GM18526 (cell line): ENCODE measurements around the gene GALNTL6.

Experiments used
- POLR2A ChIP-seq: IDR thresholded peaks from 3 replicates; pipeline ENCODE4 v1.6.1; 2011; ENCODE audit not compliant: insufficient read length; ENCODE audit errors: extremely low read depth

The GALNTL6 gene

DNA sequence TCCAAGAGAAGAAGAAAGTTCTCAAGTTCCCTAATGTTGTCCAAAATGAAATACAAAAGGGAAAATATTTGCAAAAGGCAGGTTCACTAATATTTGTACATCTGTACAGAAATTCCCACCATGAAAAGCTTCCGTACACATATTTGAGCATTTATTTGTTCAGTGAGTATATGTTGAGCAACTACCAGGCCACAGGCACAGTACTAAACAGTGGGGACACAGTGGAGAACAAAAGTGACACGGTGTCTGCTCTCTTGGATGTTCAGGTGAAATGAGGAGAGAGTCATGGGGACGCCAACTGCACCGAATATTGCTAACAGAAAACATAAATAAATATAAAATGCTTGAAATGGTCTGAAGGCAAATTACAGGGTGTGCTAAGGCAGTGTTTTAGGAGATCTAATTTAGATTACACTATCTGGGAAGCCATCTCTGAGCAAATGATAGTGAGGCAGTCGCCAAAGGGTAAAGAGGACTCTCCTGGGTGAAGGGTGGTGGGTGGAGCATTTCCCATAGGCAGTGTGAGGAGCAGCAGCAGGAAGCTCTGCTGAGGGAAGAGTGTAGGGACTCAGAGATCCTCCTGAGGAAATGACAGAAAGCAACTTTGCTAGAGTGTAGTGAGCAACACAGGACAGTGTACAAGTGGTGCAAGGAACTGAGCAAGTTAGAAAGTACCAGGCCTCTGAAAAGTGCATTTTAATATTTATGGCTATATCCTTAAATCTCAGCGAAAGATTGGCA, 375.2 kb downstream of the GALNTL6 start:
- no peak for TF ChIP-seq POLR2A

DNA sequence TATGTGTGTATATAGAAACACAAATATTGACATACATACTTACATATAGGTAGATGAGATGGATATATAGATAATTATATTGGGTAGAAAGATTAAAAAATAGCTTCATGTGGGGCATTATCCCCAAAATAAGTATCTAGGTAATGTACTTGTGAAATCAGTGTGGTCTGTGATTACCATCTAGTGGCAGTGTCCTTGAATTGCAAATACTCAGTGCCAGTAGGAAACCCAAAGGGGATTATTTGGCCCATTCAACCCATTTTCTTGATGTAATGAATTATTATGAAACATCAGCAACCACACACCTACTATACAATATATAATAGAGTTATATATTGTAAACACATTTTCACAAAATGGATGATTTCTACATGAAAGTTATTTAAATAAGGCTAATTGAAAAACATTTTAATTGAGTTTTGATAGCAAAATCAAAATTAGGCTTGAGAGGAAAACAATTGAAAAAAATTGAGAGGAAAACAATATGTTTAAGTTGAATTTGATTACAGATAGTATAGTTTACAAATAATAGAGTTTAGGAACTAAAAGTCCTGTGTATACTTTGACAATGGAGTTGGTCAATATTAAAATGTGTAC, 389.4 kb downstream of the GALNTL6 start:
- TF ChIP-seq POLR2A = no peak

DNA sequence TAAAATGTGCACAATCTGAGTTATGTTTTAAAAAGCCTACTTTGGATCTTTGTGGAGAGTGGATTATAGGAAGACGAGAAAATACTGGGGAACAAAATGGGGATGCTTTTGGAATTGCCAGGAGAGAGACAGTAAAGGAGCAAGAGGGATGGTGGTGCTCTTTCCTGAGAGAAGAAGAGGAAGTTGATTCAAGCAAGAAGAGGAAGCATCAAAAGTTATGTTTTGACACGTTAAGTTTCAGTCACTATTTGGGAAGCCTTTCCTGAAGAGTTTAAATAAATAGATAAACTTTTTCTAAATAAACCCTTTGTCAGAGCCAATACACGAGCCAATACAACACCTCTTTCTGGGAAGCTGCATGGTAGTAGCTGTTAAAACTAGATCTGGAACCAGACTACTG, 394.1 kb downstream of the GALNTL6 start:
- TF ChIP-seq POLR2A = no peak

DNA sequence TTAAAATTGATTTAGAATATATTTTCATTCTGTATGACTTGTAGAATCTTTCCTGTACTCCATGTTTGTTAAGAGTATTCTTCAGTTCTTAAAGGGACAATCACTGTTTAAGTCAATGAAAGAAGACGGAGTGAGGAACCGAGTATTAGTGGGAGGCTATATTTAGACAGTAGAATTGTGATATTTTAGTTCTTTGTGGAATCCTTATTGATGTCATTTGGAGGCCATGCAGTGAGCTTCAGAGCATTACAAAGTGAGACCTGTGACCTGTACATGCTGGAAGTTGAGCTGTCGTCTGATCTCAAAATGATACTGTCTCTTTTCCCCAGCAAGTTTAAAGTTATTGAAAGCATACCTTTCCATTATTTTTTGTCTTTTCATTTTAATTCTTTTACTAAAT, 394.7 kb downstream of the GALNTL6 start:
- no peak for TF ChIP-seq POLR2A

DNA sequence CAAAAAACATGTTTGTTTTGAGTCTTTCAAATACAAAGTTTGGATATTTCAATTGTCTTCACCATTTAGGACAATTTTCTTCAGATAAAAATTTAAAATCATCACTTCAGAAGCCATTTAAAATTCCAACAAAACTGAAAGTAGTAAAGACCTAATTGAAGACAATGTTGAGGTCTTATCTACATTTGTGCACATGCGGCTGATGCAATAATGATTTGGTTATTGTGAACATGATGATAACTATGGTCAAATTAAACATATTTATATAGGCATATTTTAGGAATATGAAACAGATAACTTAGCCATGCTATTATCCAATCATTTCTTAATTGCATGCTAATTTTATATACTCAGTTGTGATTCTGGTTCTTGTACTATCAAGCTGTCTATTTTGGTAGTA, 407.5 kb downstream of the GALNTL6 start:
- no peak for TF ChIP-seq POLR2A

DNA sequence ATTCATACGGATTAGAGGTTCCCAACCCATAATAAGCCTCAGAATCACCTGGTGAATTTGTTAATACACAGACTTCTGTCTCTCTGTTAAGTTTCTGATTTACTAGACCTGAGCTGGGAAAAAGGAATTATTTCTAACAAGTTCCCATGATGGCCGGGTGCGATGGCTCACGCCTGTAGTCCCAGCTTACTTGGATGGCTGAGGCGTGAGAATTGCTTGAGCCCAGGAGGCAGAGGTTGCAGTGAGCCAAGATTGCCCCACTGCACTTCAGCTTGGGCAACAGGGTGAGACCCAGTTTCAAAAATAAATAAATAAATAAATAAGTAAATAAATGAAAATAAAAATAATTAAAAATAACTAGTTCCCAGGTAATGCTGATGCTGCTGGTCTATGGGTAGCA, 412.3 kb downstream of the GALNTL6 start:
- TF ChIP-seq POLR2A = no peak

DNA sequence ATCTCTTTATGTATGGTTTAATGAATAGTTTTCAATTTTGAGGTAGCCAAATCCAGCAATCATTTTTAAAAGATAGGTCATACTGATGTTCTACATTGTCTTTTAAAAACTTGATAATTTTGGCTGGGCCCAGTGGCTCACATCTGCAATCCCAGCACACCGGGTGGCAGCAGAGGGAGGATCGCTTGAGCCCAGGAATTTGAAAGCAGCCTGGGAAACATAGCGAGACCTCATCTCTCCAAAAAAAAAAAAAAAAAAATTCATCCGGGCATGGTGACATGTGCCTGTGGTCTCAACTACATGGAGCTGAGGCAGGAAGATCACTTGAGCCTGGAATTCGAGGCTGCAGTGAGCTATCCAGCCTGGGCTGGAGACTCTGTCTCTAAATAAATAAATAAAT, 419.8 kb downstream of the GALNTL6 start:
- TF ChIP-seq POLR2A = no peak

DNA sequence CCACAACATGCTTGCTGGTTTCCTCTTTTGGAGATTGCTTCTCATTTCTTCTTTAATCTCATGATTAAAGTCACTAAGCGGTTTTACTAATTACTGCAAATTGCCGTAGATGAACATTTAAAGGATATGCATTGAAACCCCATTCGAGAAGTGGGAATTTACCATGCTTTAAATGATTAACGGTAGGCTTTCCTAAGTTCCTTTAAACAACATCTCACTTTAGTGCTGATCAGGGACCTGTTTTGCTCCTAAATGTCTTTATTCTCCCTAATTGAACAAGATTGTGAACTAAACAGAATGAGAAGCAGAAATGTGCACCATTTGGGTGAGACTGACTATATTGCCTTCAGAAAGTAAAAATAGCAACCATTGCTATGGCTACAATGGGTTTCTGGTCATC, 430.3 kb downstream of the GALNTL6 start:
- TF ChIP-seq POLR2A = no peak

DNA sequence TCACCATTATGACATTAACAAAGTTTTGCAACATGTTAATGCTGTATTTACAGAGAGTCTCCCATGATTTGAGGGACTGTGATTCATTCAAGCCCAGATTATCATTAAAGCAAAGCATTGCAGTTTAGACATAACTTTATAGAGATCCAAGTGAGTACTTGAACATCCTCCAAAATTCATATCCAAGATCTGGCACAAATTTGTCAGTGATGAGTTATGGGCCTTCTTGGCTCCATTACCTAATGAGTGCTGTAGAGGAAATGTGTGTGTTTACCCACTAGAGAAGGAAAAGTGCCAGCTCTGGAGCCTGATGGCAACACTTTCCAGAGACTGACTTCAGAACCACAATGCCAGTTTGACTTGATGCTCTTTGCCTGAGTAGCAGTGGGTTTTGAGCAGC, 432.3 kb downstream of the GALNTL6 start:
- TF ChIP-seq POLR2A = no peak

DNA sequence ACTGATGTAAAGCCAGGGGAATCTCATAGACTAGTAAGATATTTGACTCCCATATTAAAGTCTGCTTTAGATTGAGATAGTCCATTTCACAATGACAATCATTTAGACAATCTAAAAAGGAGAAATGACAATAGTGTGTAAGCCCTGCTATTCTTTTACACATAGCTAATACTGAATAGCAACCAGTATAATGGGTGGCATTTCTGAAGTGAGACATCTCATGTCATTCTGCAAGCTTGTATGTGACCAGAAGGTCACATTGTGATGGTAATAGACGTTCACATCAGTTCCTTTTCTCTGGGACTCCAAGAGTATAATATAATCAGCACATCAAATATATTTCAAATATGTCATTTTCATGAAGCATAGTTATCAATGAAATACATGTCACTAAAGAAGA, 440.2 kb downstream of the GALNTL6 start:
- no peak for TF ChIP-seq POLR2A

DNA sequence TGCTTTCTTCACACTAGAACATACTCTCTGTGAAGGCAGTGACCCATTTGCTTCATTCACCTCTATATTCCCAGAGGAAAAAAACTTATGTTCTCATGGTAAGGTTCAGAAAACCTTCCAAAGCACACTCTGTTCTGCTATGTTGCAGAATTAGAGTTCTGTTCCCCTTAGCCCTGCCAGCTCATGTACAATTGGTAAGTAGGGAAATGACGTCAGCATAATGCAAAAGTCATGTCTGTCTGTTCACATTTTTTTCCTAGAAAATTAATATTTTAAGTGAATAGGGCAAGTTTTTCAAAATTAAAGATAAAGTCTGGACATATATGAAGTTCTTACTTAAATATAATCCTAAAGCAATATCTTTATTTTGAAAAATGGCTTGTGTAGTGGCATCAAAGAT, 443.6 kb downstream of the GALNTL6 start:
- TF ChIP-seq POLR2A = no peak

DNA sequence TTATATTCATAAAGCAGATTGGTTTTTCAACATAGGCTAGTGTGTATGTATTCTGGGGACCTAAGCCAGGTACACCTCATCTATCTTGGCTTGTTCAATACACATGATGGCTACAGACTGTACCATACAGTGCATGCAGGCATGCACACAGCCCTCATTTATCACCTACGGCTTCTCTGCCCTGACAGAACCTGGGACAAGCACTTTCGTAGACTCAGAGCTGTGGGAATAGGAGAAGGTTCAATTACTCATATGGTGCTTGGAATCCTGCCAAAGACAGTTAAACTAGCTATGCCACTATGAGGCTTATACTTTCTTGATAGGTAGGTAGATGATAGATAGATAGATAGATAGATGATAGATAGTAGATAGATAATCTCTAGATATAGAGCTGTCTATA, 457.2 kb downstream of the GALNTL6 start:
- TF ChIP-seq POLR2A = no peak

DNA sequence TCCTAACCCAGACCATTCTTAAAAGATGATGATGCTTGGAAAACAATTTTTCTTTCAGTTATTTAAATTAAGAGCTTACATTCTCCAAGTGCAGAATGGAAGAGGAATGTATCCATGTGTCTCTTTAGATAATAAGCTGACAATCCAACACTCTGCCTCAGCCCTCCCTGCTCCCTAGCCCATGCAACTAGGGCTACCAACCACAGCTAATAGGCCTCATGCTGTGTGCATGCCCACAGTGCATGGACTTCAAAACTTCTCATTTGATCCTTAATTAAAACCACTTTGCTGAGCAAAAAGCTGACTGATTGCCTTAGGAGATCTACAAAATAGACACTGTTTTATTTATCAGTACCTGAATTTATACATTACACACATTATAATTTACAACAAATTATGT, 473.9 kb downstream of the GALNTL6 start:
- TF ChIP-seq POLR2A = no peak

DNA sequence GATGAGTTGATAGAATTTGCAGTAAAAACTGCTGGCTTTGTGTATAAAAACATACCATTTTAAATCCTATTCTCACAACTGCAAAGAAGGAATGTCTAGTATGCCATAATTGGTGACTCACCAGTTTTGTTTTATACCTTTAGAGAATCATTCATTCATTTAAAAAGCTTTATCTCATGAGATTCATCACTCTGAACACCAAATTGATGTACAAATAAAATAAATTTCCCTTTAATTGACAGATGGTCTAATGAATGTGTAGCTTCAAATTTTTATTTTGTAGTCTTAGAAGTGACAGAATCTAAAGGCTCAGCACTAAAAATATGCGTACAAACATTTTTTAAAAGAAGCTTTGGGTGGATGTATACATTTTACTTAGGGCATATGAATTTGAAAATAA, 492.5 kb downstream of the GALNTL6 start:
- no peak for TF ChIP-seq POLR2A

DNA sequence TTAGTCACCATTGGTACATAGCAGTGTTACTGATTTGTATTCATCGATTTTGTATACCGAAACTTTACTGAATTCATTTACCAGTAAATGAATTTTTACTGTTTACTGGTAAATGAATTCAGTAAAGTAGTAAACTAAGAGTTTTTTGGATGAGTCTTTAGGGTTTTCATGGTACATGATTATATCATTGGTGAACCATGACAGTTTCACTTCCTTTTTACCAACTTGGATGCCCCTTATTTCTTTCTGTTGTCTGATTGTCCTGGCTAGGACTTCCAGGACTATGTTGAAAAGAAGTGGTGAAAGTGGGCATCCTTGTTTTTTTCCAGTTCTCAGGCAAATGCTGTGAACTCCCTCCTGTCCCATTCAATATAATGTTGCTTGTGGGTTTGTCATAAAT, 494.9 kb downstream of the GALNTL6 start:
- TF ChIP-seq POLR2A = no peak

DNA sequence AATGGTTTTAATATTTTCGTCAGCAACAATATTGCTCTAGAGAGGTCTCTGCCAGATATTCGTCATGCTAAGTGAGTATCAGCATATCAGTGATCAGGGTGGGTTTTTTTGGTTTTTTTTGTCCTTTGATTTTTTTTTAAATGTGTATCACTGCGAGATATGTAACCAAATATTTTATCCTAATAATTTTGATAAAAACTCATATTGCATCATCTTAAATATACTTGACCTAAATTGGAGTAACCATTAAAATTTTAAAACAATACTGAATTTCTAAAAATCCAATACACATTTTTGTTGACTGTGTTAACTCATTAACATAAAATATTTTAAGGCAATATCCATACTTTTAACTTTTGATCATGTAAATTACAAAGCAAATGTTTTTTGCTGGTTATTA, 498.5 kb downstream of the GALNTL6 start:
- no peak for TF ChIP-seq POLR2A

DNA sequence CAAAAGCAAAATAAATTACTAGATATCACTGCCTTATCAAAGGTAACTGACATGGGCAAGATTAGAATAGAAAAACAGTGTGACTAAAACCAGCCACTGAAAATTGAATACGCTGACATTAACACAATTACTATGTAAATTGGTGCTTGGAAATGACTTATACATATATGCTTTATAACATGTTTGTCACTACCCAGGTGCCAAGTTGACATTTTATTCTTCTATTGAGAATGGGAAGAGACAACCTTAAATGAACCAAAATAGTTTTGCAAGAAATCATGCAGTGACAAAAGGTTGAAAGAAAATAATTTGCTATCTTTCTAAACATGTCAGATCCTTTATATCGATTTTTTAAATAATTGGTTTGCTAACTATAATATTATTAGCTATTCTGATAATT, 510.1 kb downstream of the GALNTL6 start:
- TF ChIP-seq POLR2A = no peak
